PC-9 (cell line): ENCODE measurements around the gene HMGCR. TPM values are rescaled to one million over a fixed set of nuclear protein-coding genes. Genes with fewer than 3 reads are reported as not detected.

Experiments used
- BruUV-seq: library from RNA; stranded (reverse); fragments of 400-500 nt; replicated peaks from 2 replicates; lab custom pipeline; 2021; lab: Mats Ljungman, UMichigan
- CTCF ChIA-PET: fragments of 300-600 bp; sonication (Branson Sonifier 250); formaldehyde crosslinking; loops from one replicate; lab custom pipeline; 2022; ENCODE audit warnings: antibody characterized with exemption; lab: Charles Lee
- POLR2A ChIA-PET: fragments of 300-600 bp; sonication (Branson Sonifier 250); formaldehyde crosslinking; loops from one replicate; lab custom pipeline; 2022; ENCODE audit warnings: antibody characterized with exemption; ENCODE audit not compliant: unreplicated experiment; lab: Charles Lee
- DNase-seq, 2 experiments: peaks; one replicate each; pipeline versions ENCODE4 v3.0.0 to v3.0.0-alpha.2; 2015 to 2022; ENCODE audit warnings: mixed read lengths in 1 of 2
- H2AFZ ChIP-seq: fragments of 200-600 bp; sonication (generic); 2 replicates; pipeline ENCODE4 v1.8.1; 2017; ENCODE audit warnings: antibody characterized with exemption
- H3F3A ChIP-seq: fragments of 200-600 bp; sonication (generic); 2 replicates; pipeline ENCODE4 v1.8.1; 2017; ENCODE audit warnings: antibody characterized with exemption, mild to moderate bottlenecking, low read depth; ENCODE audit not compliant: insufficient read depth
- H3K27ac ChIP-seq: fragments of 200-600 bp; sonication (generic); 2 replicates; pipeline ENCODE4 v1.6.1; 2016; ENCODE audit warnings: mixed run types
- H3K27me3 ChIP-seq: fragments of 200-600 bp; sonication (generic); 2 replicates; pipeline ENCODE4 v1.6.1; 2016; ENCODE audit warnings: low read depth, mixed run types; ENCODE audit not compliant: insufficient read depth
- H3K36me3 ChIP-seq: fragments of 200-600 bp; sonication (generic); 2 replicates; pipeline ENCODE4 v1.6.1; 2016; ENCODE audit warnings: low read depth, mixed run types
- H3K4me1 ChIP-seq: fragments of 200-600 bp; sonication (generic); replicated peaks from 2 replicates; pipeline ENCODE4 v1.6.1; 2016; ENCODE audit warnings: mixed run types; ENCODE audit not compliant: insufficient read depth
- H3K4me2 ChIP-seq: fragments of 200-600 bp; sonication (generic); 2 replicates; pipeline ENCODE4 v1.6.1; 2017; ENCODE audit warnings: mixed run types
- H3K4me3 ChIP-seq: fragments of 200-600 bp; sonication (generic); 2 replicates; pipeline ENCODE4 v1.6.1; 2016; ENCODE audit warnings: mixed run types
- H3K79me2 ChIP-seq: fragments of 200-600 bp; sonication (generic); 2 replicates; pipeline ENCODE4 v1.6.1; 2017; ENCODE audit warnings: low read depth, mixed run types
- H3K9me2 ChIP-seq: fragments of 200-600 bp; sonication (generic); 2 replicates; pipeline ENCODE4 v1.8.1; 2017; ENCODE audit warnings: mild to moderate bottlenecking; ENCODE audit not compliant: insufficient read depth
- H3K9me3 ChIP-seq: fragments of 200-600 bp; sonication (generic); 2 replicates; pipeline ENCODE4 v1.8.1; 2016; ENCODE audit warnings: low read depth; ENCODE audit not compliant: insufficient read depth
- H4K20me1 ChIP-seq: fragments of 200-600 bp; sonication (generic); 2 replicates; pipeline ENCODE4 v1.8.1; 2017; ENCODE audit not compliant: insufficient read depth
- EZH2 ChIP-seq: fragments of 200-600 bp; sonication (generic); IDR thresholded peaks from 2 replicates; pipeline ENCODE4 v1.8.0; 2017; ENCODE audit warnings: antibody characterized with exemption, low read depth
- intact Hi-C: fragments of 100-400 bp; cut with micrococcal nuclease; formaldehyde crosslinking; loops from one replicate; pipeline ENCODE4 v1.10.0; 2022; ENCODE audit not compliant: unreplicated experiment
- total RNA-seq: library from RNA; stranded (reverse); gene quantifications from 2 replicates; pipeline ENCODE4 v1.2.3, GENCODE V29; 2021
- TF ChIP-seq, protein P1 (sequence below): fragments of 200-600 bp; sonication (generic); conservative IDR thresholded peaks from 2 replicates; pipeline ENCODE4 v1.6.1; 2017; ENCODE audit warnings: mixed run types, antibody characterized with exemption, mild to moderate bottlenecking, moderate library complexity

The HMGCR gene
- total RNA-seq, 1 experiment from 2014 or later, result 86.8 TPM

DNA sequence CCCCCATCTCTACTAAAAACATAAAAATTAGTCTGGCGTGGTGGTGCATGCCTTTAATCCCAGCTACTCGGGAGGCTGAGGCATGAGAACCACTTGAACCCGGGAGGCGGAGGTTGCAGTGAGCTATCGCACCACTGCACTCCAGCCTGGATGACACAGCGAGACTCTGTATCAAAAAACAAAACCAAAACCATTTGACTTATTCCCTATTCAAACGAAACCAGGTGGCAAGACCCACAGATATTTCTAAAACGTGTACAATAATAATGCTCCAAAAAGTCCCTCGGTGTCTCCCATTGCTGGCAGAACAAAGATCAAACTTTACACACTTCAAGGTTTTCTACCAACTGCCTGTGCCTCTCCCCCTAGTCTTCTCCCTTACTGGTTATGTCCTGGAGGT, 29.8 kb downstream of the HMGCR start:
- DNase-seq, result no peak
- Histone ChIP-seq H3K9me2 (no peaks in the 10 kb centered on the region), H3K4me1 (no peaks in the 10 kb centered on the region), H3K9me3 (no peaks in the 10 kb centered on the region), H3F3A (peaks cover 25% of the 10 kb centered on the region; the same call in 1 of the 2 replicates), H3K36me3 (no peaks in the 10 kb centered on the region), H3K27ac (no peak overlapping the region), H3K27me3 (no peaks in the 10 kb centered on the region), H4K20me1 (no peaks in the 10 kb centered on the region), H3K79me2 (no peaks in the 10 kb centered on the region), H3K4me2 (no peak overlapping the region), H2AFZ (no peak overlapping the region), H3K4me3 (no peak overlapping the region)
- BruUV-seq, result no TSS peak
- intact Hi-C loops, result no loop called here
- POLR2A ChIA-PET, result no interaction called here
- CTCF ChIA-PET, result no interaction called here
- TF ChIP-seq EZH2, result no peak
- TF ChIP-seq, protein P1, sequence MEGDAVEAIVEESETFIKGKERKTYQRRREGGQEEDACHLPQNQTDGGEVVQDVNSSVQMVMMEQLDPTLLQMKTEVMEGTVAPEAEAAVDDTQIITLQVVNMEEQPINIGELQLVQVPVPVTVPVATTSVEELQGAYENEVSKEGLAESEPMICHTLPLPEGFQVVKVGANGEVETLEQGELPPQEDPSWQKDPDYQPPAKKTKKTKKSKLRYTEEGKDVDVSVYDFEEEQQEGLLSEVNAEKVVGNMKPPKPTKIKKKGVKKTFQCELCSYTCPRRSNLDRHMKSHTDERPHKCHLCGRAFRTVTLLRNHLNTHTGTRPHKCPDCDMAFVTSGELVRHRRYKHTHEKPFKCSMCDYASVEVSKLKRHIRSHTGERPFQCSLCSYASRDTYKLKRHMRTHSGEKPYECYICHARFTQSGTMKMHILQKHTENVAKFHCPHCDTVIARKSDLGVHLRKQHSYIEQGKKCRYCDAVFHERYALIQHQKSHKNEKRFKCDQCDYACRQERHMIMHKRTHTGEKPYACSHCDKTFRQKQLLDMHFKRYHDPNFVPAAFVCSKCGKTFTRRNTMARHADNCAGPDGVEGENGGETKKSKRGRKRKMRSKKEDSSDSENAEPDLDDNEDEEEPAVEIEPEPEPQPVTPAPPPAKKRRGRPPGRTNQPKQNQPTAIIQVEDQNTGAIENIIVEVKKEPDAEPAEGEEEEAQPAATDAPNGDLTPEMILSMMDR, result no peak

DNA sequence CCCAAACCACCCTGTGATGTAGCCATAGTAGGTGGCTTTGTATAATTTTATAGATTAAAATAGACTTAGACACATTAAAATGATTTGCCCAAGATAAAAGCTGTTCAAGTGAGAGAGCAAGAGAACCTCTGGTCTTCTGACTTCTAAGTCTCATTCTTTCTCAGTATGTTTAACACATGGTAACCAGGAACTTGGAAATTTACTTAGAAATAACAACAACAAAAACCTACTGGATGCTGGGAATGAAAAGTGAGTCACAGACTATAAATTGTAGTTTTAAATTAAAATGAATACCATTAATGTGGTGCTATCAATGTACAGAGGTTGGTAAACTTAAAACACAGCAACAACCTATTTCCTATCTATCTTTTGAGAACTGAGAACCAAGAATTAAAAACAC, 30.4 kb downstream of the HMGCR start:
- H3K4me2 ChIP-seq, result no peak overlapping the region
- H3K36me3 ChIP-seq, result no peaks in the 10 kb centered on the region
- no peaks in the 10 kb centered on the region for H3K9me3 ChIP-seq
- H4K20me1 ChIP-seq, result no peaks in the 10 kb centered on the region
- intact Hi-C loops, result no loop called here
- DNase-seq, result no peak
- no peaks in the 10 kb centered on the region for H3K4me1 ChIP-seq
- H3K79me2 ChIP-seq, result no peaks in the 10 kb centered on the region
- H3K27ac ChIP-seq, result no peak overlapping the region
- no peaks in the 10 kb centered on the region for H3K9me2 ChIP-seq
- ChIA-PET POLR2A (no interaction called here), CTCF (no interaction called here)
- H3K27me3 ChIP-seq, result no peaks in the 10 kb centered on the region
- no TSS peak for BruUV-seq
- TF ChIP-seq EZH2, result no peak
- TF ChIP-seq, protein P1, result no peak
- no peak overlapping the region for H2AFZ ChIP-seq
- no peak overlapping the region for H3K4me3 ChIP-seq
- peaks cover 19% of the 10 kb centered on the region; the same call in 1 of the 2 replicates for H3F3A ChIP-seq

DNA sequence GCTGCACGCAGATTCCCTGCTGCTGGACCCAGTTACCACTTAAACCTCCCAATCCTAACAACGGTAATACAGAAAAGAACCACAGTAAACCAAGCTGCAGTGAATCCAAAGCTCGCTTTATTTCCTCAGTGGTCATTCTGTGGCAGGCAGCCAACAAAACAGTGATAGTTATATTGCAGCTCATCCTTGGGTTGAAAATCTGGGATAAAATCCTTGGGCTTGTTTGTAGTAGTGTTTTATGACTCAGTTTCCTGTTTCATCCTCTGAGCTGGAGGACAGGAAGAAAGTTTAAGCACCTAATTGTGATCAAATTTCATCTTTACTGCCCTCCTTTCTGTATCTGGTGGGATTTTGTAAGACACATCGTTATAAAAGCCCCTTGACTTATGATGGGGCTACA, 31.4 kb downstream of the HMGCR start:
- H3K79me2 ChIP-seq, result no peaks in the 10 kb centered on the region

More for the DNA sequence above, 31.4 kb downstream of the HMGCR start:
- Histone ChIP-seq H3K27me3 (no peaks in the 10 kb centered on the region), H3K36me3 (no peaks in the 10 kb centered on the region), H3K4me1 (no peaks in the 10 kb centered on the region), H3K4me2 (no peak overlapping the region), H3K9me3 (no peaks in the 10 kb centered on the region), H3F3A (peaks cover 13% of the 10 kb centered on the region; the same call in 1 of the 2 replicates), H3K9me2 (no peaks in the 10 kb centered on the region), H4K20me1 (no peaks in the 10 kb centered on the region), H3K27ac (no peak overlapping the region), H2AFZ (no peak overlapping the region), H3K4me3 (no peak overlapping the region)
- DNase-seq, result no peak
- POLR2A ChIA-PET, result no interaction called here
- intact Hi-C loops, result no loop called here
- CTCF ChIA-PET, result no interaction called here
- TF ChIP-seq EZH2, result no peak
- TF ChIP-seq, protein P1, result no peak
- BruUV-seq, result no TSS peak
